Measurements from ENCODE around the gene PAPPA. TPM values are rescaled to one million over a fixed set of nuclear protein-coding genes. Genes with fewer than 3 reads are reported as not detected.

Gene PAPPA
- total and polyA plus RNA-seq, 9 of the 15 experiments (the other 6 are each of a cell fraction or from before 2014, with no cell fraction given), result 0.06 to 0.18 (median 0.11) TPM

DNA sequence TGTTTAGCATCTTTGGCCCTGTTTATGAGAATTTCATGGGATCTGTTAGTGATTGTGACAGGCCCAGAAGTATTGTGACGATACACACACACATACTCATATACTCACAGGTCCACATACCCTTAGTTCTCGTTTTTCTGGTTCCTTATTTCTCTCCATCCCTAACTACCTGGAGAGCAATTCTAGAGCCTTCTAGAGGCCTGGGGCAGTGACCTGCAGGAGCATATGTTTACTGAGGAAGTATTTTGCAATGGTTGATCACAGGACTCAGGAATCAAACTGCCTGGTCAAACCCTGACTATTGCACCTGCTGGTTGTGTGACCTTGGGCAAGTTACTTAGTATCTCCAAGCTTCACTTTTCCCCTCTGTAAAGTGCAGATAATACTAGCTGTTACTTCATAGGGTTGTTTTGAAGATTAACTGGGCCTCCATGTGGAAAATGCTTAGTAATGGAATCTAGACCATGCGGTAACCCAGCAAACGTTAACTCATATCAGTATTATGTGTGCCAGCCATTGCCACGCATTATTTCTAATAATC is 8.7 kb downstream of the PAPPA start (continued):
- no peak for TF ChIP-seq ZNF655 (CRISPR knock-in tag; IDR thresholded peaks at IDR 0.05)
- no peak for TF ChIP-seq NR2C1 (IDR thresholded peaks at IDR 0.05)
- TF ChIP-seq NR2C1 (tag; IDR thresholded peaks at IDR 0.05), result 0 out of 2 replicates have a peak, but pooled peaks have one; percentile 26
- peak; percentile 41; the same call in 1 of the 2 replicates for TF ChIP-seq TAL1 (IDR thresholded peaks at IDR 0.05)
- peak; percentile 77 for TF ChIP-seq ZNF316 (IDR thresholded peaks at IDR 0.05)
- no peak for TF ChIP-seq XRCC4 (IDR thresholded peaks at IDR 0.05; ENCODE audit: extremely low read depth, insufficient read depth, insufficient read length)
- peak; percentile 50; the same call in 1 of the 2 replicates for TF ChIP-seq HMBOX1 (IDR thresholded peaks at IDR 0.05)
- peak; percentile 51 for TF ChIP-seq MAFF (IDR thresholded peaks at IDR 0.05; ENCODE audit: low read length)
- no peak for TF ChIP-seq ZNF24 (IDR thresholded peaks at IDR 0.05)
- peak; percentile 17; the same call in 1 of the 2 replicates for TF ChIP-seq CBFA2T2 (conservative IDR thresholded peaks at IDR 0.05)
- TF ChIP-seq ARID1B (IDR thresholded peaks at IDR 0.05), result peak; percentile 44; the same call in 1 of the 2 replicates
- TF ChIP-seq, protein P1, sequence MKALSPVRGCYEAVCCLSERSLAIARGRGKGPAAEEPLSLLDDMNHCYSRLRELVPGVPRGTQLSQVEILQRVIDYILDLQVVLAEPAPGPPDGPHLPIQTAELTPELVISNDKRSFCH (CRISPR knock-in tag; IDR thresholded peaks at IDR 0.05), result no peak
- TF ChIP-seq, protein P1 (tag; IDR thresholded peaks at IDR 0.05), result no peak
- TF ChIP-seq ESRRA (IDR thresholded peaks at IDR 0.05; ENCODE audit: borderline replicate concordance, low read depth), result peak; percentile 74; the same call in 1 of the 2 replicates
- TF ChIP-seq TRIM24 (IDR thresholded peaks at IDR 0.05), result peak in 1 of 2 experiments; percentile 46; a peak in 1 of 4 replicates
- TF ChIP-seq BDP1 (IDR thresholded peaks at IDR 0.05; ENCODE audit: insufficient read depth, insufficient read length), result no peak
- peak; percentile 50; the same call in 1 of the 2 replicates for TF ChIP-seq MAFK (IDR thresholded peaks at IDR 0.05; ENCODE audit: low read length)
- TF ChIP-seq CBFA2T3 (IDR thresholded peaks at IDR 0.05), result peak; percentile 50; the same call in 1 of the 2 replicates
